HG02938 (cell line): Measurements from ENCODE around the gene PRKAA2.
"Not testable (repeated sequence)": the region's sequence is repeated elsewhere in the genome, so short reads cannot be mapped to it uniquely, and the experiment has no call there.

Experiments used
- ATAC-seq: cut with Tn5 transposase; IDR thresholded peaks from one replicate; pipeline ENCODE4 v1.9.1; 2021; ENCODE audit warnings: mild to moderate bottlenecking, moderate library complexity; ENCODE audit not compliant: unreplicated experiment

Gene PRKAA2

DNA sequence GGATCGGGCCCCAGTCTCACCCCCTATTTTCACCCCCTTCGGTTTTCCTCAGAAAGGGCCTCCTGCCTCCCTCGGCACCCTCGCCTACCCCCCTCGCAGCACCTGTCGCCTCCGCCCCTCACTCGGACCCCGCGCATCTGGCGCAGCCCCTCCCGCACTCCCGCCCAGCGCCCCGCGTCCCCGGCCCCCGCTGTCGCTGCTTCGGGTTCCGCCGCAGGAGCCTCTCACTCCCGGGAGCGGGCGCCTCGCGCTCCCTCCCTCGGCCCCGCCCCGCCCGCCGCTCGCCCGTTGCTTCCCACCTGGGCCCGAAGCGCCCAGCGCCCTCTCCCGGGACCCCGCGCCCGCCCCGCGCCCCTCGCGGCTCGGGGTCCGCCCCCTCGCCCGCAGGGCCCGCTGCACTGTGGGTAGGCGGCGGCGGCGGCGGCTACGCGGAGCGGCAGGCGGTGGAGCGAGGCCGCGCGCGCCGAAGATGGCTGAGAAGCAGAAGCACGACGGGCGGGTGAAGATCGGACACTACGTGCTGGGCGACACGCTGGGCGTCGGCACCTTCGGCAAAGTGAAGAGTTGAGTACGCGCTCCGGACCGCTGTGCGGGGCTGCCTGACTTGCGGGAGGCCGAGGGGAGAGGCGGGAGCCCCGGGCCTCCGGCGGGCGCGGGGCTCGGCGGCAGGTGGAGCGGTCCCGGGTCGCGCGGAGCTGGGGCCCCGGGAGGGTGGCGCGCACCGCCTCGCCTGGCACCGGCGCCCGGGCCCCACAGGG, at the start of gene PRKAA2:
Gene PRKAA2, plus strand, starts transcription at position 396 of the 758 bp plus-strand sequence. Its CDS starts 74 bp downstream, at position 470.
- ATAC-seq: no peak

DNA sequence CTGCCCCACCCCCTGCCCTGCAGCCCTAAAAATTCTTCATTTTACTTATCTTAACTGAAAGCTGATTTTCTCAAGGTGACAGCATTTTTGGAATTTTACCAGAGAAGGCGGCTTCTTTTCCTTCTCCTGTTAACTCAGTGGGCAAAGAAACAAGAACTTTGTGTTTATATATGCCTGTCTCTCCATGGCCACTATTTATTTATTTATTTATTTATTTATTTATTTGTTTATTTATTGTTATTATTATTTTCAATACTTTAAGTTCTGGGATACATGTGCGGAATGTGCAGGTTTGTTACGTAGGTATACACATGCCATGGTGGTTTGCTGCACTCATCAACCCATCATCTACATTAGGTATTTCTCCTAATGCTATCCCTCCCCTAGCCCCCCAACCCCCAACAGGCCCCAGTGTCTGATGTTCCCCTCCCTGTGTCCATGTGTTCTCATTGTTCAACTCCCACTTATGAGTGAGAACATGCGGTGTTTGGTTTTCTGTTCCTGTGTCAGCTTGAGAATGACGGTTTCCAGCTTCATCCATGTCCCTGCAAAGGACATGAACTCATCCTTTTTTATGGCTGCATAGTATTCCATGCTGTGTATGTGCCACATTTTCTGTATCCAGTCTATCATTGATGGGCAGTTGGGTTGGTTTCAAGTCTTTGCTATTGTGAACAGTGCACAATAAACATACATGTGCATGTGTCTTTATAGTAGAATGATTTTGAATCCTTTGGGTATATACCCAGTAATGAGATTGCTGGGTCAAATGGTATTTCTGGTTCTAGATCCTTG, 49.5 kb upstream of the PRKAA2 start:
- ATAC-seq: not testable (repeated sequence)

DNA sequence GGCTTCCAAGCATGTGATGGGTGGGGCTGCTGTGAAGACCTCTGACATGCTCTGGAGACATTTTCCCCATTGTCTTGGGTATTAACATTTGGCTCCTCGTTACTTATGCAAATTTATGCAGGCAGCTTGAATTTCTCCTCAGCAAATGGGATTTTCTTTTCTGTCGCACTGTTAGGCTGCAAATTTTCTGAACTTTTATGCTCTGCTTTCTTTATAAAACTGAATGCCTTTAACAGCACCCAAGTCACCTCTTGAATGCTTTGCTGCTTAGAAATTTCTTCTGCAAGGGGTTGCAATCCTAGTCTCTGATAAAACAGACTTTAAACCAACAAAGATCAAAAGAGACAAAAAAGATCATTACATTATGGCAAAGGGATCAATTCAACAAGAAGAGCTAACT, 35.0 kb upstream of the PRKAA2 start:
- ATAC-seq: not testable (repeated sequence)

DNA sequence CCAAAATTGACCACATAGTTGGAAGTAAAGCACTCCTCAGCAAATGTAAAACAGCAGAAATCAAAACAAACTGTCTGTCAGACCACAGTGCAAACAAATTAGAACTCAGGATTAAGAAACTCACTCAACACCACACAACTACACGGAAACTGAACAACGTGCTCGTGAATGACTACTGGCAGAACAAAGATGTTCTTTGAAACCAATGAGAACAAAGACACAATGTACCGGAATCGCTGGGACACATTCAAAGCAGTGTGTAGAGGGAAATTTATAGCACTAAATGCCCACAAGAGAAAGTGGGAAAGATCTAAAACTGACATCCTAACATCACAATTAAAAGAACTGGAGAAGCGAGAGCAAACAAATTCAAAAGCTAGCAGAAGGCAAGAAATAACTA, 34.3 kb upstream of the PRKAA2 start:
- not testable (repeated sequence) for ATAC-seq

DNA sequence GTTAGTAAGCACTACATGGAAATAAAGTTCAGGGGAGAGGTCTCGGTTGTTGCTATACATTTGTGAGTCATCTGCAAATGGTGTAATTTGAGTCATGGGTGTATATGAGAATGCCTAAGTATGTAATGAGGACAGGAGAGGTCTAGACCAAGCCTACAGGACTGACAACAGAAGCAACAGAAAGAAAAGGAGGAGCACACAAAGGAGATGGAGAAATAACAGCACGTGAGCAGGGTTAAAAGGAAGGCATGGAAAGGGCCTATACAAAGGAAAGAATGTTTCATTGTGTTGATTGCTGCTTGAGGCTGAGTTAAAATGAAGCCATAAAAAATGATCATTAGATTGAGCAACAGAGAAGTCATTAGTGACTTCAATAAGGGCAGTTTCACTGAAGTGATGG, 28.0 kb upstream of the PRKAA2 start:
- ATAC-seq: no peak

DNA sequence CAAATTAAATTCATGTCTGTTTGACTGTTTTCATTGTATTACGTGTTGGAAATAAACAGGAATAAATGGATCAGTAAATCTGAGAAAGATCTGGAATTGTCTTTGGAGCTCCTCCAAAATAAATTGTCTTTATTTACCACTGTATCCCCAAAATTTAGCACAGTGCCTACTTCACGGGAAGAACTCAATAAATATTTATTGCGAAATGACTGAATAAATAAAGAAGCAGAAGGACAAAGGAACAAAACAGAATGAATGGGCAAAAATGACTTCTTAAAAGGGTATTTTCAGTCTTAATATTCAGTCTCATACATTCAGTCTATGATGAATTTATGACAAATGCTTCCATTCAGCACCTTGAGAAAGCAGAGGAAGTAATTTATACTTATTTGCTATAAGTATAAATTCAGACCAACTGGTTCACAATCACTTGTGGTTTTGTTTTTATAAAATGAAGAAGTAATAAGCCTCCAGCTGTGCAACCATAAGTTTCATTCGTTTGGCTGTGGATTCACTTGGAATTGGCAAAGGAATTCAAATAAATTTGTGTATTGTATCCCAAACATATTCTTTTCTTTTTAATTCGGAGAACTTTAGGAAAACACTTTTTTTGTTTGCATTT, 19.2 kb upstream of the PRKAA2 start:
- ATAC-seq: no peak

DNA sequence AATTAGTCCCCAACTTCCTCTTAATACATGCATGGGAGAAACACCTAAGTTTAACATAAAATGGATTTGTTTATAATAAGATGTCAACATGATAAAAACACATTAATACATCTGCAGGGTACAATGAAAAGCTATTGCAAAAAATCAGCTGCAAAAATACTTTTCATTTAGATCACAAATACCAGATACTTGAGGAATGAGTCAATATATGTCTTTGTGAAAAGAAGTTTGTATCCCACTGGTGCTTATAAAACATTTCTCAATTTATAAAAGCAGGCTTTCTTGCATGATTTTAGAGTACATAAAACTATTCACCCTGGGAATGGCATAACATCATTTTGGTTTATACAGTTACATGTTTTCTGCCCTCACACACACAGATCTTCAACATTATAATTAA, 18.6 kb upstream of the PRKAA2 start:
- no peak for ATAC-seq

DNA sequence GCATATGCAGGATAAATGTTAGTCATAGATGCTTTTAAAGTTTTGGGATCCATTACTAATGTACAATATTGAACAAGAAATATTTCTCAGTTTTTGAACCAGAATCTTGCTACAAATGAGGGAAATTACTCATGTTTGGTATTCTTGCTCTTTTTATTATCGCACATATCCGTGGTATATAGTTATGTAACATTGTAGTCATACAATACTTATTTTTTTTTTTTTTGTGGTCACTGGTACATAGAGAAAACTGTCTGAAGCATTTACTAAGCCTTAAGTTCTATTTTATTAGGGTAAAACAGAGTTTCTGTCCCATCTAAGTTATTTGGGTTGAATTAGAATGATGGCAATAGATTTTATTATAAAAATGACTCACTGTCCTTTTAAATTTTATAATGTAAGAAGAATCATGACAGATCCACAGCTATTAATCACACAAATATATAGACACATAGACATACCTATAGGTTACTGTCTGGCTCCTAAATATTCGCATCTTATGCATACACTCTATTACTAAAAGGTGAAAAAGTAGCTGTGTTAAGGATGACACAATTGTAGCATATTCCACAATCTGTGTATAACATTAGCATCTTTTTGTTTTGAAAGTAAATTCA, 18.0 kb upstream of the PRKAA2 start:
- no peak for ATAC-seq

DNA sequence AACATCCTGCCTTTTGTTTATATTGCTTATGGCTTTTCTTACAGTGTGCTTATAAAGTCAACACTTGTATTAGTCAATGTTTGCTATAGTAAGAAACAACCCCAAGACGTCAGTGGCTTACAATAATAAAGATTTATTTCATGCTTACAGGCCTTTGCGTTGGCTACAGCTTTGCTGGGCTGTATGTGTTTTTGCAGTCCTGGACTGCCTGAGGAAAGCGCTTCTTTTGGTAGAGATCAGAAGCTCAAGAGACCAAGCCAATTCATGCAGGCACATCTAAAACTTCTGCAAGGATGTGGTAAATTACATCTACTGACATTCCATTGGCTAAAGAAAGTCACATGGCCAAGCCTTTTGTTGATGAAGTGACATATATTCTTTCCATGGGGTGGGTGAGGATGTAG, 17.5 kb upstream of the PRKAA2 start:
- no peak for ATAC-seq

DNA sequence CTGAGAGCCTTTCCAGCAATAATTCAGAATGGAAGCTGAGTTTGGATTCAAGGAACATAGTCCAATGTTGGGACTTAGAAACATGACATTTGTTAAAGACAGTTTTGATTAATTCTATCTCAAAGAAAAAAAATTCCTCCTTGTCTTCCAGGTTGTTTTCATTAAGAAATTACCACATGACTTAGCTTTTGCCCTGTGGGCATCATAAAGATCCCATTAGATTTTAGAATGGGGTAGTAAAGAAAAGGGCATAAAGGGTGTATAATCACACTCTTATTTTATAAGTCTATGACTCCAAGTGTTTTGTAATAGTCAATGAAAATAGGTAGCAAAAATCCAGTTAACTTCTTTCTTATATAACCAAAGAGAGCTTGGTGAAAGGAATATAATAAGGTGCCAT, 14.3 kb upstream of the PRKAA2 start:
- ATAC-seq: no peak

DNA sequence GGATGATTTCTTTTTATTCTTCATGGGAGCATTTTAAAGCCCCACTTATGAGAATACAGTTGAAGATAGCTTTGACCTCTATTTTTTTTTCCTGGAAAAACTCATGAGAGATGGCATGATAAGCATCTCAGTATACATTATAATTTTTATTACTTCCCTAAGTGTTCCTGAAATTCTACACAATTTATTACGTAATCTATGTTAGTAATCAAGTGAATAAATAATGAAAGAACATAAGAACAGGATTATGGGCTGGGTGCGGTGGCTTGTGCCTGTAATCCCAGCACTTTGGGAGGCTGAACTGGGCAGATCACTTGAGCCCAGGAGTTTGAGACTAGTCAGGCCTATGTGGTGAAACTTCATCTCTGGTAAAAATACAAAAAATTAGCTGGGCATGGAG, 13.2 kb upstream of the PRKAA2 start:
- no peak for ATAC-seq

DNA sequence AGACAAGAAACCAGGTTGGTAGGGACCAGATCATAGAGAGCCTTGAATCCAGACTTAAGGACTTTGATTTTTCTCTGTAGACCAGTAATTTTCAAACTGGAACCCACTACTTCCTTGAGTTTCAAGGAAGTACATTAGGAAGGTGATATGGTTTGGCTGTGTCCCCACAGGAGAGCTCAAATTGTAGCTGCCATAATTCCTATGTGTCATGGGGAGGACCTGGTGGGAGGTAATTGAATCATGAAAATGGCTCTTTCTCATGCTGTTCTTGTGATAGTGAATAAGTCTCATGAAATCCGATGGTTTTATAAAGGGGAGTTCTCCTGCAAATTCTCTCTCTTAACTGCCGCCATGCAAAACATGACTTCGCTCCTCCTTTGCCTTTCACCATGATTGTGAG, 10.1 kb upstream of the PRKAA2 start:
- ATAC-seq: no peak

DNA sequence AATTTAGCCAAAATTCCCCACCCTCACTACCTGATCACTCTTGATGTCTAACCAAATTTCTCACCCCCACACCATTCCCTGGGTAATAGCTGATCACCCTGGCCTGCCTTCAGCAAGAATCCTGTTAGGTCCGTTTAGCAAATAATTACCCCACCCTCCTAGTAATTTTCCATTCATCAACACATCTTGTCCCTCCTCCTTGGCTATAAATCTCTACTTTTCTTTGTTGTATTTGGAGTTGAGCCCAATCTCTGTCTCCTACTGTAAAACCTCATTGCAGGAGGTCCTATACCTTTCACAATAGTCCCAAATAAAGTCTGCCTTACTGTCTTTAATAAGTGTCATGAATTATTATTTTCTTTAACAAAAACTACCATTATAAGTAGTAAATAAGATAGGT, 6.9 kb upstream of the PRKAA2 start:
- ATAC-seq: no peak

DNA sequence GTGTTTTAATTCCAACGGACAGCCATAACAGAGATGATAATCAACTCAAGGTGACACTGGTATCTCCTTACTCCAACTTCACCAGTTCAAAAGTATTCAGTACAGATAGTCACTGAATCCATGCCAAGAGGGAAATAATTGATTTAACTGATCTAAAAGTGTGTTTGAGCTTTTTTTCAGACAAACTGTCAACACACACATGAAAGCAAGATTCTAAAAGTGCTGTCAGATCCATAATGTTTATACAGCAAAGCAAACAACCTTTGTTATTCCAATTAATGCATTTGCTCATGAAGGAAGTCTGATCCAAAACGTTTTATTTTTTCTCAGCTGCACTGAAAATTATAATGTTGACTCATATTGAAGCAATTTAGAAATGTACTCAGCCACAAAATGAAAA, 5.9 kb upstream of the PRKAA2 start:
- no peak for ATAC-seq

DNA sequence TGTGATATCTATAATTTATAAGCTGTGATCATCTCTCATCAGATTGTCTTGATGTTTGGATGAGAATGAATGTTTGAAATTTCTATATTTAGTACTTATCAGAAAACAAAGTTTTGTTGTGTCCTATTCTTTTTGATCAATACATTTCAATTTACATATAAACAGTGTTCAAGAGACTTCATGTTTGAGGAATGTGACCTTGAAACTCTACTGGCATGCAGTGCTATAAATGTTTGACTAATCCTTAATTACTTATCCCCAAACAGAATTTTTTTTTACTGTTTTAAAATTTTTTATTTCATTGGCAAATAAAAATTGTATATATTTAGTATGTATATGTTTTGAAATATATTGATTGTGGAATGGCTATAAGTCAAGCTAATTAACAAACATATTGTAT, 1.5 kb upstream of the PRKAA2 start:
- no peak for ATAC-seq

DNA sequence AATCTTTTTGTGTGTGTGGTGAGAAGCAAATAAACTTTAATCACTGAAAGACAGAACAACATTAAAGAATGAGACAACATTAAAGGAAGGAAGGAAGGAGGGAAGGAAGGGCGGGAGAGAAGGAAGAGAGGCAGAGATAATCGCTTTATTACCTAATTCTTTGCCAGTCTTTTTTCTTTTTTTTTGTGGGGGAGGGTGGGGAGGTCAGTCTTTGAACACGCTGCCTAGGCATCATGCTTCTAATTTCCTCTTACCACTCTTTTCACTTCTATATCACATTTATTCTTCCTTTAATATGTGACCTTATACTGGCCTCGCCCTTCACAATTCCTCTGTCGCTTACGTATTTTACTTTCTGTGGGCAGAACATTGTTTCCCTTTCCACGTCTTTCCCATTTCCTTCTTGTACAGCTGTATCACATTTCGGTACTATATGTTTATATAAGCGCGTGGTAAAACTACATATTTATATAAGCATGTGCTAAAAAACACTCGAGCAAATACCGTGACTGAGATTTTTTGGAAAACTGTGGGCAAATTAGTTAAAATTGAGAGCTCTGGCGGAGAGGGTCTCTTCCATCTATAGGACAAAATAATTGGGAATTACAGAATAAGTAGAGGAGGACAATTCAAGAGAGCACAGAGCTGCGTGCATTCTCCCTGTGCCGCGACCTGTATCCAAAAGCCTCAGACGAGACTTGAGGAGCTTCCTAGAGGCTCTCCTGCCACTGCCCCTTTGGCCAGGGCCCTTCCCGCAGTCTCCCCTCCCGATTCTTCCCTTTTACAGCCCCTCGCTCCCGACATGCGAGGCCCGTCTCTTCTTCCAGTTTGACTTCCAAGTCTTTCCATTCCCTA, 823 bp upstream of the PRKAA2 start:
- ATAC-seq: no peak

DNA sequence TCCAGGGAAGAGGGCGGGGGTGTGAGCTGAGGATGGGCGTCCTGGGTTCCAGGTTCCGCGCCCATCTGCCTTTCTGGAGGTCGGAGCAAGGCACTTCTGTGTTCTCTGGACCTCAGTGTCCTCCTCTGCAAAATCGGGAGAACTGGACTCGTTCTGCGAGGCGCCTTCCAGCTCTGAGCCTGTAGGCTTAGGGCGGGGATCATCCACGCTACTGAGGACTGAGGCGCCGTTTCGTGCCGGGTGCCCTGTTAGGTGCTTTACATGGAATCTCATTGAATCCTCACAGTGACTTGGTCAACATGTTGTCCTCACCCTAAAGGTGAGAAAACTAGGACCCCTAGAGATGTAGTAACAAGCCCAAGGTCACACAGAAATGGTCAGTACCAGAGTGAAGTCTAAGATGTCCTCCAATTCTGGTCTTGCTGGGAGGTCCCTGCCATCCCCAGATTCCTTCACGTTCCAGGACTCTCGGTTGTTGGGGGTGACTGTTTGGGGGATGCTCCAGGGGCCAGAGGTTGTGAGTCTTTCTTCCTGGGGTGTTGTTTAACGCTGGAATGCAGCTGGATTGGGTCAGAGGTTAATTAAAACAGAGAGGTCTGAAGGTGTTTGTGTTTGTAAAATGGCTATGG, 677 bp downstream of the PRKAA2 start:
- ATAC-seq: no peak

DNA sequence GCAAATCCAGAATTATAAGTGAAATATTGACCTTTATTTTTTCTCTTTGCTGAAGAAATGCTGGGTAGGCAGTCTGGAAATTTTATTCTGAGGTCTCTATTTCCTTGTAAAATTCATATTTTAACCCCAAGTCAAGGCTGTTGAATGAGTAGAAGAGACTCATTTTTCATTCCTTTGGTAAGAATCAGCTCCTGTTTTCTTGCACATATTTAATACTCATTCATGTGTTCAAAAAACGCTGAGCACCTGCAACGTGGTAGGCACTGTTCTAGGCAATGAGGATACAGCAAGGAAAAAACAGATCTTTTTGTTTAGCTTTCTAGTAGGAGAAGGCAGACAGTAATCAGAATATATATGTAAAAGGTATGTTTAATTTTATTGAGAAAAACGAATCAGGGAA, 1.5 kb downstream of the PRKAA2 start:
- ATAC-seq: no peak

DNA sequence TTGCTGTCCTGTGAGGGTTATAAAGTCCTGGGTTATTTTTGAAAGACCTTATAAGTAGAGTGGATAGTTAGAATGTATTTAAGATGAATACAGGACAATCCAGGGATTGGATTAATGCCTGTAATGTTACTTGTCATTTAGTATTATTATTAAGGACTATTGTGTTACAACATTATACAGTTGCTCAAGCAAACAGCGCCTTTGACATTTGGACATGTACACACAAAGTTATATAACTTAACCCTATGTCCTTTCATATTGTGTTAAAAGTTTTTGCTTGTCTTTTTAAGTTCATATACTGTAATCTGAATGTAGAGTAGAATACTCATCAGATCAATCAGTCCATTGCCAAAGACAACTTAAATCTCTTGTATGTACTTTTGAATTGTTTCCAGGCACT, 2.0 kb downstream of the PRKAA2 start:
- no peak for ATAC-seq

DNA sequence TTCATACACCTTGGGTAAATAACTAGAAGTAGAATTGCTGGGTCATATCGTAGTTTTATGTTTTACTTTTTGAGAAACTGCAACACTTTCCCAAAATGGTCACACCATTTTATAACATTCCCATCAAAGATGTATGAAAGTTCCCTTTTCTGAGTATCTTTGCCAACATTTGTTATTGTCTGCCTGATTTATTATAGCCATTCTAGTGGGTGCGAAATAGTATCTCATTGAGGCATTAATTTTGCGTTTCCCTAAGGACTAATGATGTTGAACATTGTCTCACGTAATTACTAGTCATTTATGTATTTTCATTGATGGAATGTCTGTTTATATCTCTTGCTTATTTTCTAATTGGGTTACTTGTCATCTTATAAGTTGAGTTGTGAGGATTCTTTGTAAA, 3.4 kb downstream of the PRKAA2 start:
- no peak for ATAC-seq
